IMR-90 (cell line): ENCODE results near the gene KDM6A. TPM values are rescaled to one million over a fixed set of nuclear protein-coding genes. Genes with fewer than 3 reads are reported as not detected.

Source experiments
- ATAC-seq: fragments of 200-7000 bp; cut with Tn5 transposase; 2 replicates; pipeline ENCODE4 v1.9.1; 2020; ENCODE audit warnings: low read depth, mild to moderate bottlenecking, moderate library complexity
- BruUV-seq: library from RNA; stranded (reverse); fragments of 400-500 nt; replicated peaks from 2 replicates; lab custom pipeline; 2021; lab: Mats Ljungman, UMichigan
- CTCF ChIA-PET: fragments of 300-600 bp; formaldehyde crosslinking; extraction: SDS; loops from one replicate; lab custom pipeline; 2021; ENCODE audit warnings: antibody characterized with exemption; lab: Yijun Ruan, JAX
- POLR2A ChIA-PET: fragments of 300-600 bp; sonication (Branson Sonifier 250); formaldehyde crosslinking; loops from one replicate; lab custom pipeline; 2022; ENCODE audit warnings: antibody characterized with exemption; ENCODE audit not compliant: unreplicated experiment; lab: Charles Lee
- DNase-seq: peaks from one replicate; pipeline ENCODE4 v3.0.0; 2013
- H2AFZ ChIP-seq: replicated peaks from 2 replicates; pipeline ENCODE3; 2013; ENCODE audit warnings: low read length, mild to moderate bottlenecking; ENCODE audit not compliant: poor library complexity
- H2AK5ac ChIP-seq: 2 replicates; pipeline ENCODE4 v1.6.1; 2013; ENCODE audit warnings: low read depth, low read length, inconsistent platforms
- H2AK9ac ChIP-seq: replicated peaks from 2 replicates; pipeline ENCODE3; 2013; ENCODE audit warnings: mild to moderate bottlenecking, low read depth, low read length, moderate library complexity; ENCODE audit not compliant: poor library complexity
- H2BK120ac ChIP-seq: 2 replicates; pipeline ENCODE4 v1.6.1; 2013; ENCODE audit warnings: low read depth, low read length, inconsistent platforms
- H2BK15ac ChIP-seq: 3 replicates; pipeline ENCODE4 v1.6.1; 2013; ENCODE audit warnings: low read depth, low read length, inconsistent platforms
- H2BK20ac ChIP-seq: 2 replicates; pipeline ENCODE4 v1.6.1; 2013; ENCODE audit warnings: low read depth, mild to moderate bottlenecking, inconsistent platforms, low read length, moderate library complexity
- H2BK5ac ChIP-seq: 2 replicates; pipeline ENCODE4 v1.6.1; 2013; ENCODE audit warnings: mild to moderate bottlenecking, low read depth, low read length, inconsistent platforms; ENCODE audit not compliant: poor library complexity, severe bottlenecking
- H3K14ac ChIP-seq: replicated peaks from 2 replicates; pipeline ENCODE4 v1.6.1; 2013; ENCODE audit warnings: low read depth, low read length, inconsistent platforms
- H3K18ac ChIP-seq: 2 replicates; pipeline ENCODE4 v1.6.1; 2013; ENCODE audit warnings: low read depth, low read length, control low read depth
- H3K23ac ChIP-seq: 2 replicates; pipeline ENCODE4 v1.6.1; 2013; ENCODE audit warnings: low read depth, low read length, inconsistent platforms
- H3K27ac ChIP-seq: 2 replicates; pipeline ENCODE4 v1.5.1; 2013; ENCODE audit warnings: mild to moderate bottlenecking, control low read depth, low read length; ENCODE audit not compliant: insufficient read depth
- H3K27me3 ChIP-seq: 2 replicates; pipeline ENCODE4 v1.6.1; 2013; ENCODE audit warnings: low read length; ENCODE audit not compliant: control insufficient read depth, insufficient read depth
- H3K36me3 ChIP-seq: 2 replicates; pipeline ENCODE4 v1.6.1; 2013; ENCODE audit warnings: low read length, mixed read lengths; ENCODE audit not compliant: control insufficient read depth, insufficient read depth
- H3K4ac ChIP-seq: 2 replicates; pipeline ENCODE4 v1.6.1; 2013; ENCODE audit warnings: low read depth, low read length, inconsistent platforms
- H3K4me1 ChIP-seq: 2 replicates; pipeline ENCODE4 v1.6.1; 2013; ENCODE audit warnings: low read length, mixed read lengths; ENCODE audit not compliant: control insufficient read depth, insufficient read depth
- H3K4me2 ChIP-seq: 2 replicates; pipeline ENCODE4 v1.6.1; 2013; ENCODE audit warnings: low read depth, mild to moderate bottlenecking, control low read depth, low read length, moderate library complexity
- H3K4me3 ChIP-seq: 2 replicates; pipeline ENCODE4 v1.5.1; 2013; ENCODE audit warnings: low read depth, mild to moderate bottlenecking, control low read depth, low read length, moderate library complexity; ENCODE audit not compliant: insufficient read depth
- H3K56ac ChIP-seq: 2 replicates; pipeline ENCODE4 v1.6.1; 2013; ENCODE audit warnings: low read length, inconsistent platforms; ENCODE audit not compliant: insufficient read depth; ENCODE audit errors: extremely low read depth
- H3K79me1 ChIP-seq, 2 experiments: 2 replicates each; pipeline ENCODE4 v1.6.1; 2013; ENCODE audit warnings: low read length in 2 of 2, inconsistent platforms in 1 of 2, low read depth in 1 of 2
- H3K9ac ChIP-seq: 2 replicates; pipeline ENCODE4 v1.6.1; 2013; ENCODE audit warnings: low read depth, low read length, control low read depth
- H3K9me1 ChIP-seq: 2 replicates; pipeline ENCODE4 v1.6.1; 2013; ENCODE audit warnings: low read length, inconsistent platforms; ENCODE audit not compliant: insufficient read depth
- H3K9me3 ChIP-seq: 2 replicates; pipeline ENCODE4 v1.6.1; 2013; ENCODE audit warnings: low read length; ENCODE audit not compliant: control insufficient read depth, insufficient read depth
- H4K20me1 ChIP-seq: 2 replicates; pipeline ENCODE4 v1.6.1; 2013; ENCODE audit warnings: low read length, inconsistent platforms; ENCODE audit not compliant: insufficient read depth
- H4K5ac ChIP-seq: 2 replicates; pipeline ENCODE4 v1.6.1; 2013; ENCODE audit warnings: mild to moderate bottlenecking, low read depth, low read length, control low read depth
- H4K8ac ChIP-seq, 2 experiments: 2 replicates each; pipeline ENCODE4 v1.6.1; 2013; ENCODE audit warnings: low read depth in 2 of 2, low read length in 2 of 2, control low read depth in 1 of 2, inconsistent platforms in 1 of 2
- H4K91ac ChIP-seq: 2 replicates; pipeline ENCODE4 v1.6.1; 2013; ENCODE audit warnings: low read depth, low read length, inconsistent platforms; ENCODE audit not compliant: insufficient read depth
- BHLHE40 ChIP-seq: fragments of 150-350 bp; IDR thresholded peaks from 2 replicates; pipeline ENCODE4 v1.6.1; 2016; ENCODE audit warnings: mild to moderate bottlenecking, low read depth, low read length
- CEBPB ChIP-seq: IDR thresholded peaks from 2 replicates; pipeline ENCODE4 v1.6.1; 2012; ENCODE audit warnings: low read depth, low read length, improper control_type of control experiment
- CHD1 ChIP-seq: IDR thresholded peaks from 2 replicates; pipeline ENCODE4 v1.6.1; 2012; ENCODE audit warnings: low read depth, low read length, improper control_type of control experiment
- CTCF ChIP-seq: conservative IDR thresholded peaks from 2 replicates; pipeline ENCODE4 v1.5.1; 2012; ENCODE audit warnings: mild to moderate bottlenecking, low read depth, low read length, improper control_type of control experiment
- FOS ChIP-seq: fragments of 150-350 bp; IDR thresholded peaks from 2 replicates; pipeline ENCODE4 v1.6.1; 2016; ENCODE audit warnings: low read depth, low read length
- MAFK ChIP-seq: IDR thresholded peaks from 2 replicates; pipeline ENCODE4 v1.6.1; 2012; ENCODE audit warnings: low read depth, low read length, improper control_type of control experiment
- MAZ ChIP-seq: IDR thresholded peaks from 2 replicates; pipeline ENCODE4 v1.6.1; 2012; ENCODE audit warnings: low read depth, mild to moderate bottlenecking, low read length, improper control_type of control experiment, moderate library complexity, borderline replicate concordance
- POLR2A ChIP-seq: IDR thresholded peaks from 2 replicates; pipeline ENCODE4 v1.6.1; 2012; ENCODE audit warnings: mild to moderate bottlenecking, low read depth, low read length
- RAD21 ChIP-seq: IDR thresholded peaks from 2 replicates; pipeline ENCODE4 v1.6.1; 2012; ENCODE audit warnings: low read length, improper control_type of control experiment
- RCOR1 ChIP-seq: IDR thresholded peaks from 2 replicates; pipeline ENCODE4 v1.6.1; 2012; ENCODE audit warnings: mild to moderate bottlenecking, low read length, improper control_type of control experiment; ENCODE audit not compliant: insufficient replicate concordance
- RFX5 ChIP-seq: IDR thresholded peaks from 2 replicates; pipeline ENCODE4 v1.8.0; 2012; ENCODE audit warnings: low read depth, mild to moderate bottlenecking, low read length, moderate library complexity
- SMC3 ChIP-seq: fragments of 150-350 bp; IDR thresholded peaks from 2 replicates; pipeline ENCODE4 v1.6.1; 2016; ENCODE audit warnings: low read depth, mild to moderate bottlenecking, antibody characterized with exemption, low read length, moderate library complexity
- USF2 ChIP-seq: fragments of 150-350 bp; IDR thresholded peaks from 2 replicates; pipeline ENCODE4 v1.6.1; 2017; ENCODE audit warnings: mild to moderate bottlenecking, antibody characterized with exemption, low read length, low read depth
- WGBS, 2 experiments: methylation state at CpG; one replicate each; pipeline versions ENCODE4 v1.1.5 to v1.1.7; 2013; ENCODE audit warnings: missing lambda C conversion rate in 2 of 2; ENCODE audit not compliant: insufficient read length in 1 of 2; ENCODE audit errors: extremely low coverage in 2 of 2; 5-methylcytosine and 5-hydroxymethylcytosine counted together
- dilution Hi-C: fragments of 300-500 bp; cut with HindIII; formaldehyde crosslinking; loops from one replicate; pipeline ENCODE4 v1.14.3; 2018; ENCODE audit warnings: low sequenced_read_pairs; ENCODE audit not compliant: unreplicated experiment
- in situ Hi-C: fragments of 300-500 bp; cut with MboI; formaldehyde crosslinking; loops from 3 replicates; pipeline ENCODE4 v1.14.3; 2019; ENCODE audit warnings: low sequenced_read_pairs, inconsistent platforms, mixed read lengths
- intact Hi-C: fragments of 100-400 bp; cut with micrococcal nuclease; formaldehyde crosslinking; loops from 2 replicates; pipeline ENCODE4 v1.10.0; 2022
- polyA plus RNA-seq, 3 experiments: library from polyadenylated mRNA; depleted of rRNA; stranded (reverse); fragments of >200 nt; gene quantifications; 2 replicates each; pipeline ENCODE4 v1.2.3, GENCODE V29; 2012; ENCODE audit warnings: low replicate concordance in 1 of 3
- total RNA-seq: library from RNA; depleted of rRNA; stranded (reverse); fragments of >200 nt; gene quantifications from 2 replicates; pipeline ENCODE4 v1.2.3, GENCODE V29; 2012
- TF ChIP-seq, protein P1 (sequence below): fragments of 150-350 bp; IDR thresholded peaks from 2 replicates; pipeline ENCODE4 v1.6.1; 2016; ENCODE audit warnings: low read depth, mild to moderate bottlenecking, low read length, moderate library complexity, borderline replicate concordance

Gene KDM6A
- total and polyA plus RNA-seq, 2 of the 4 experiments (the other 2 are of a cell fraction): 11.7 to 24.9 TPM

DNA sequence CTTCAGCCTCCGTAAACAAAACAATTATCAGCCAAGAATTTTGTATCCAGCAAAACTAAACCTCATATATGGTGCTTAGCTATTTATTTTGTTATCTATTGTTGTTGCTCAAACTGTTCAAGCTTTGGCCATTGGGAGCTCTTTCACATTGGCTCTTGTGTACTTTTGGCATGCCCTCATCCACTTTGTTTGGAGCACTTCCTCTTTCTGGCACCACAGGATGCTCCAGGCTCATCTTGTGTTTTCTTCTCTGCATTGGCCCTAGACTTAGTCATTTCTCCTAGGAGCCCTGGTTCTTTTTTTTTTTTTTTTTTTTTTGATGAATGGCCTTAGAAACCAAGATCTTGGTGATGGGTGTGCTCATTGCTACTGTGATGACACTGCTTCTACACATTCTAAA, 253.2 kb downstream of the KDM6A start:
- dilution Hi-C loops: no loop called here
- BruUV-seq: no TSS peak

More for the DNA sequence above, 253.2 kb downstream of the KDM6A start:
- ATAC-seq (no peak), DNase-seq (no peak)
- ChIA-PET POLR2A (no interaction called here), CTCF (no interaction called here)
- H4K5ac ChIP-seq: no peak overlapping the region
- intact Hi-C loops (no loop called here), in situ Hi-C loops (loop anchor here (10.0 kb wide), 1 partner anchor 61 kb away; no protein-coding TSS in a partner anchor)
- no peak overlapping the region for H2BK15ac ChIP-seq
- no peak overlapping the region for H4K91ac ChIP-seq
- no peaks in the 10 kb centered on the region for H3K4me1 ChIP-seq
- H3K9me1 ChIP-seq: no peaks in the 10 kb centered on the region
- no peak overlapping the region for H2BK120ac ChIP-seq
- H3K27me3 ChIP-seq: peaks cover 3% of the 10 kb centered on the region
- no peak overlapping the region for H3K27ac ChIP-seq
- no peak overlapping the region for H3K18ac ChIP-seq
- H3K4me3 ChIP-seq: no peak overlapping the region
- no peak overlapping the region for H2AK9ac ChIP-seq
- H3K9me3 ChIP-seq: peaks cover 2% of the 10 kb centered on the region
- no peaks in the 10 kb centered on the region for H3K79me1 ChIP-seq
- H3K14ac ChIP-seq: no peak overlapping the region
- WGBS, 2 experiments: no CpG with 5 or more reads among the region's 1 CpG
- no peak overlapping the region for H3K23ac ChIP-seq
- no peaks in the 10 kb centered on the region for H4K20me1 ChIP-seq
- no peak overlapping the region for H2AK5ac ChIP-seq
- no peaks in the 10 kb centered on the region for H3K36me3 ChIP-seq
- no peak overlapping the region for H3K9ac ChIP-seq
- H3K56ac ChIP-seq: no peak overlapping the region
- H2AFZ ChIP-seq: no peak overlapping the region
- no peak overlapping the region for H3K4ac ChIP-seq
- no peak for TF ChIP-seq RFX5
- TF ChIP-seq FOS: no peak
- TF ChIP-seq, protein P1, sequence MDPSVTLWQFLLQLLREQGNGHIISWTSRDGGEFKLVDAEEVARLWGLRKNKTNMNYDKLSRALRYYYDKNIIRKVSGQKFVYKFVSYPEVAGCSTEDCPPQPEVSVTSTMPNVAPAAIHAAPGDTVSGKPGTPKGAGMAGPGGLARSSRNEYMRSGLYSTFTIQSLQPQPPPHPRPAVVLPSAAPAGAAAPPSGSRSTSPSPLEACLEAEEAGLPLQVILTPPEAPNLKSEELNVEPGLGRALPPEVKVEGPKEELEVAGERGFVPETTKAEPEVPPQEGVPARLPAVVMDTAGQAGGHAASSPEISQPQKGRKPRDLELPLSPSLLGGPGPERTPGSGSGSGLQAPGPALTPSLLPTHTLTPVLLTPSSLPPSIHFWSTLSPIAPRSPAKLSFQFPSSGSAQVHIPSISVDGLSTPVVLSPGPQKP: no peak
- TF ChIP-seq CTCF: no peak
- TF ChIP-seq MAFK: no peak
- TF ChIP-seq RCOR1: no peak
- no peak for TF ChIP-seq CEBPB
- no peak for TF ChIP-seq CHD1
- TF ChIP-seq POLR2A: no peak
- TF ChIP-seq USF2: no peak
- no peak for TF ChIP-seq BHLHE40
- TF ChIP-seq MAZ: no peak
- TF ChIP-seq SMC3: no peak
- TF ChIP-seq RAD21: no peak
- no peak overlapping the region for H2BK5ac ChIP-seq
- no peak overlapping the region for H4K8ac ChIP-seq
- no peak overlapping the region for H3K4me2 ChIP-seq
- H2BK20ac ChIP-seq: no peak overlapping the region
